Thyroid gland (tissue), 4 donors: Measurements from ENCODE around the gene ADAMTS9. TPM values are rescaled to one million over a fixed set of nuclear protein-coding genes. Genes with fewer than 3 reads are reported as not detected.

ENCODE experiments used
- DNase-seq, 2 donors: peaks; one replicate each; pipeline ENCODE4 v3.0.0-alpha.2; 2019
- H3K27ac ChIP-seq, 3 donors: fragments of 200-600 bp; sonication (generic); 1 replicate in 2 of 3; 2 replicates in 1 of 3; pipeline ENCODE4 v1.5.1; 2016 to 2019; ENCODE audit warnings: mild to moderate bottlenecking in 1 of 3, moderate library complexity in 1 of 3
- H3K27me3 ChIP-seq: fragments of 200-600 bp; sonication (generic); one replicate; pipeline ENCODE4 v1.5.1; 2019
- H3K36me3 ChIP-seq, 2 donors: fragments of 200-600 bp; sonication (generic); one replicate each; pipeline ENCODE4 v1.5.1; 2016 to 2019
- H3K4me1 ChIP-seq, 2 donors: fragments of 200-600 bp; sonication (generic); one replicate each; pipeline ENCODE4 v1.5.1; 2017 to 2019
- H3K4me3 ChIP-seq, 3 donors: fragments of 200-600 bp; sonication (generic); replicated peaks in 1 of 3; 1 replicate in 2 of 3; 2 replicates in 1 of 3; pipeline ENCODE4 v1.5.1; 2016; ENCODE audit warnings: mild to moderate bottlenecking in 1 of 3
- H3K9me3 ChIP-seq: fragments of 200-600 bp; sonication (generic); one replicate; pipeline ENCODE4 v1.5.1; 2017
- CTCF ChIP-seq, 6 experiments: fragments of 200-600 bp in 3 of 6; fragments of 450-650 bp in 3 of 6; sonication (generic) in 3 of 6; IDR thresholded peaks; one replicate each; pipeline ENCODE4 v1.5.1; 2016 to 2019; ENCODE audit warnings: antibody characterized with exemption in 6 of 6, mild to moderate bottlenecking in 2 of 6, inconsistent platforms in 1 of 6, moderate library complexity in 1 of 6
- POLR2A ChIP-seq, 2 donors: fragments of 450-650 bp; IDR thresholded peaks; one replicate each; pipeline ENCODE4 v1.6.1; 2017; ENCODE audit warnings: antibody characterized with exemption in 2 of 2, mild to moderate bottlenecking in 2 of 2, moderate library complexity in 1 of 2
- WGBS, 2 donors: methylation state at CpG; one replicate each; pipeline ENCODE4 v1.1.5; 2017; 5-methylcytosine and 5-hydroxymethylcytosine counted together
- intact Hi-C: fragments of 100-400 bp; cut with DNase I; formaldehyde crosslinking; loops from one replicate; pipeline ENCODE4 v1.15.1; 2023
- total RNA-seq, 4 donors: library from RNA; depleted of rRNA; stranded (reverse); fragments of >200 nt; gene quantifications; one replicate each; pipeline ENCODE4 v1.2.3, GENCODE V29; 2016

Gene ADAMTS9
- total RNA-seq, 4 donors from 2014 or later = 20.2 to 142 (median 74.9) TPM

- Histone ChIP-seq H3K9me3 (no peaks in the 10 kb centered on the region), H3K4me1 (no peaks in the 10 kb centered on the region), H3K27me3 (no peaks in the 10 kb centered on the region), H3K27ac (no peak overlapping the region), H3K4me3 (no peak overlapping the region), H3K36me3 (peaks cover 0 to 6% of the 10 kb centered on the region in 2 donors)
- intact Hi-C loops = no loop called here
- 77 to 79% methylated on average over 11 of the region's 11 CpGs for WGBS, 2 donors
- no peak for TF ChIP-seq POLR2A (IDR thresholded peaks at IDR 0.05)
- no peak for TF ChIP-seq CTCF (IDR thresholded peaks at IDR 0.05)
- no peak for DNase-seq
Observed at GRCh38 chr3:64648927-64649906, 38.6 kb downstream of the ADAMTS9 start.

- 96 to 98% methylated on average over 7 of the region's 7 CpGs for WGBS, 2 donors
- Histone ChIP-seq H3K4me1 (no peaks in the 10 kb centered on the region), H3K27ac (no peak overlapping the region), H3K4me3 (no peak overlapping the region), H3K27me3 (no peaks in the 10 kb centered on the region), H3K36me3 (peaks cover 0 to 6% of the 10 kb centered on the region in 2 donors), H3K9me3 (no peaks in the 10 kb centered on the region)
- no peak for DNase-seq
- intact Hi-C loops = no loop called here
- TF ChIP-seq POLR2A (IDR thresholded peaks at IDR 0.05) (no peak), CTCF (IDR thresholded peaks at IDR 0.05) (no peak)
Observed at GRCh38 chr3:64647825-64648224, 40.0 kb downstream of the ADAMTS9 start.

GRCh38 chr3:64645243-64645642 is 42.6 kb downstream of the ADAMTS9 start:
- H3K4me3 ChIP-seq = no peak overlapping the region
- H3K27me3 ChIP-seq = no peaks in the 10 kb centered on the region
- H3K4me1 ChIP-seq = no peaks in the 10 kb centered on the region
- H3K27ac ChIP-seq = no peak overlapping the region
- peaks cover 0 to 6% of the 10 kb centered on the region in 2 donors for H3K36me3 ChIP-seq
- no peaks in the 10 kb centered on the region for H3K9me3 ChIP-seq
- no peak for DNase-seq
- intact Hi-C loops = no loop called here
- TF ChIP-seq POLR2A (IDR thresholded peaks at IDR 0.05) = no peak
- TF ChIP-seq CTCF (IDR thresholded peaks at IDR 0.05) = no peak

GRCh38 chr3:64644483-64644882 is 43.3 kb downstream of the ADAMTS9 start:
- no peaks in the 10 kb centered on the region for H3K27me3 ChIP-seq
- no peak for DNase-seq
- intact Hi-C loops = no loop called here
- no peak for TF ChIP-seq POLR2A (IDR thresholded peaks at IDR 0.05)
- TF ChIP-seq CTCF (IDR thresholded peaks at IDR 0.05) = no peak
- no peak overlapping the region for H3K27ac ChIP-seq
- H3K4me3 ChIP-seq = no peak overlapping the region
- no peaks in the 10 kb centered on the region for H3K9me3 ChIP-seq
- H3K4me1 ChIP-seq = no peaks in the 10 kb centered on the region
- H3K36me3 ChIP-seq = peaks cover 0 to 6% of the 10 kb centered on the region in 2 donors
- 95 to 97% methylated on average over 3 of the region's 3 CpGs for WGBS, 2 donors
